Measurements from ENCODE around the gene MTARC2.
A peak's percentile ranks its signal among the peaks of the same experiment; 100 is the strongest.
"Not testable (repeated sequence)": the region's sequence is repeated elsewhere in the genome, so short reads cannot be mapped to it uniquely, and the experiment has no call there.

Gene MTARC2

GRCh38 chr1:220708936-220709801 lies 39.0 kb upstream of the MTARC2 start:
- Histone ChIP-seq H3K36me3 (ENCODE audit: control insufficient read depth in 1 of 2, insufficient read depth in 2 of 2, low read length in 2 of 2) (no peaks in the 10 kb centered on the region), H3K9me3 (ENCODE audit: control insufficient read depth in 1 of 2, low read length in 2 of 2) (no peaks in the 10 kb centered on the region), H3K4me3 (ENCODE audit: low read depth in 1 of 2, low read length in 2 of 2) (no peak overlapping the region), H3K27ac (ENCODE audit: low read length) (no peak overlapping the region), H3K27me3 (ENCODE audit: low read depth, low read length) (no peaks in the 10 kb centered on the region), H3K4me1 (ENCODE audit: control insufficient read depth in 1 of 2, insufficient read depth in 2 of 2, low read length in 2 of 2) (no peaks in the 10 kb centered on the region)

DNA sequence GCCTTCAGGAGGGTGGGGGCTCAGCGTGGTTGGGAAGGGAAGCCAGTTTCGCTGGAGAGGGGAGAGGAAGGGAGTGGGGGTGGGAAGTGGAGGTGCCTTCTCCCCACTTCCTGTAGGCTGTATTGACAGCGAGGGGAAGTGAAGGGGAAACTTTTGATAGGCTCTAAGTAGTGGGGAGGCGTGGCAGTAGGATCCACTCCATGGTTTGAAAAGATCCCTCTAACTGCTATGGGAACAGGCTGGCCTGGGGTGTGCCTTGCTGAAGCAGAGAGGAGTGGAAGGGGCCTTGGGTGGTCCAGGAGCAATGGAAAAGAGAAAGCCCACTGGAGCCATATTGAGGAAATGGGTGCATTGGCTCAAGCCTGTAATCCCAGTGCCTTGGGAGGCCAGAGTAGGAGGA lies 37.8 kb upstream of the MTARC2 start:
- Histone ChIP-seq H3K9me3 (ENCODE audit: control insufficient read depth in 1 of 2, low read length in 2 of 2) (no peaks in the 10 kb centered on the region), H3K27ac (ENCODE audit: low read length) (no peak overlapping the region), H3K4me3 (ENCODE audit: low read depth in 1 of 2, low read length in 2 of 2) (no peak overlapping the region), H3K4me1 (ENCODE audit: control insufficient read depth in 1 of 2, insufficient read depth in 2 of 2, low read length in 2 of 2) (no peaks in the 10 kb centered on the region), H3K27me3 (ENCODE audit: low read depth, low read length) (no peaks in the 10 kb centered on the region), H3K36me3 (ENCODE audit: control insufficient read depth in 1 of 2, insufficient read depth in 2 of 2, low read length in 2 of 2) (no peaks in the 10 kb centered on the region)

- no peaks in the 10 kb centered on the region for H3K36me3 ChIP-seq (ENCODE audit: control insufficient read depth in 1 of 2, insufficient read depth in 2 of 2, low read length in 2 of 2)
- H3K4me3 ChIP-seq (ENCODE audit: low read depth in 1 of 2, low read length in 2 of 2) = no peak overlapping the region
- H3K9me3 ChIP-seq (ENCODE audit: control insufficient read depth in 1 of 2, low read length in 2 of 2) = no peaks in the 10 kb centered on the region
- no peak overlapping the region for H3K27ac ChIP-seq (ENCODE audit: low read length)
- no peaks in the 10 kb centered on the region for H3K4me1 ChIP-seq (ENCODE audit: control insufficient read depth in 1 of 2, insufficient read depth in 2 of 2, low read length in 2 of 2)
- no peaks in the 10 kb centered on the region for H3K27me3 ChIP-seq (ENCODE audit: low read depth, low read length)
These were observed 36.9 kb upstream of the MTARC2 start for GRCh38 chr1:220711056-220711809.

GRCh38 chr1:220715986-220716385 lies 32.1 kb upstream of the MTARC2 start:
- H3K4me1 ChIP-seq (ENCODE audit: control insufficient read depth in 1 of 2, insufficient read depth in 2 of 2, low read length in 2 of 2); H3K27me3 ChIP-seq (ENCODE audit: low read depth, low read length); H3K36me3 ChIP-seq (ENCODE audit: control insufficient read depth in 1 of 2, insufficient read depth in 2 of 2, low read length in 2 of 2); H3K27ac ChIP-seq (ENCODE audit: low read length); H3K9me3 ChIP-seq (ENCODE audit: control insufficient read depth in 1 of 2, low read length in 2 of 2); H3K4me3 ChIP-seq (ENCODE audit: low read depth in 1 of 2, low read length in 2 of 2): not testable (repeated sequence)

- Histone ChIP-seq H3K4me1 (ENCODE audit: control insufficient read depth in 1 of 2, insufficient read depth in 2 of 2, low read length in 2 of 2) (no peaks in the 10 kb centered on the region), H3K4me3 (ENCODE audit: low read depth in 1 of 2, low read length in 2 of 2) (no peak overlapping the region), H3K27ac (ENCODE audit: low read length) (no peak overlapping the region), H3K9me3 (ENCODE audit: control insufficient read depth in 1 of 2, low read length in 2 of 2) (no peaks in the 10 kb centered on the region), H3K27me3 (ENCODE audit: low read depth, low read length) (no peaks in the 10 kb centered on the region), H3K36me3 (ENCODE audit: control insufficient read depth in 1 of 2, insufficient read depth in 2 of 2, low read length in 2 of 2) (no peaks in the 10 kb centered on the region)
These were observed 30.1 kb upstream of the MTARC2 start for GRCh38 chr1:220717800-220718640.

DNA sequence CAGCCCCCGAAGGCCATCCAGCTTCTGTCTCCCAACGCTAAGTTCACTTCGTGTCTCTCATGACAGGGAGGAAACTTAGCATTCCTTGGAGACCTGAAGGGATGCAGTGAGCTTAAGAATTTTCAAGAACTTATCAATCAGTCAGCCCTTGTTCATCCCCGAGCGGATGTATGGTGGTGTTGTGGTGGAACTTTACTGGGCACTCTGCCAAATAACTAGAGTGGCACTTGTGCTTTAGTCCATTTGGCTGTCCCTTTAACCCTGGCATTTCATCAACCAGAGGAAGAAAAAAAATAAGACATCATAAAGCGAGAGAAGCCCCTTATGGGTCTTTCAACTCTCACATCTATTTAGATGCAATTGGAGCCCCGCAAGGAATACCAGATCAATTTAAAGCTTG lies 26.9 kb upstream of the MTARC2 start:
- H3K36me3 ChIP-seq (ENCODE audit: control insufficient read depth in 1 of 2, insufficient read depth in 2 of 2, low read length in 2 of 2); H3K4me3 ChIP-seq (ENCODE audit: low read depth in 1 of 2, low read length in 2 of 2); H3K4me1 ChIP-seq (ENCODE audit: control insufficient read depth in 1 of 2, insufficient read depth in 2 of 2, low read length in 2 of 2); H3K9me3 ChIP-seq (ENCODE audit: control insufficient read depth in 1 of 2, low read length in 2 of 2); H3K27ac ChIP-seq (ENCODE audit: low read length); H3K27me3 ChIP-seq (ENCODE audit: low read depth, low read length): not testable (repeated sequence)

GRCh38 chr1:220726634-220727033 lies 21.5 kb upstream of the MTARC2 start:
- H3K9me3 ChIP-seq (ENCODE audit: control insufficient read depth in 1 of 2, low read length in 2 of 2) = no peaks in the 10 kb centered on the region
- no peaks in the 10 kb centered on the region for H3K4me1 ChIP-seq (ENCODE audit: control insufficient read depth in 1 of 2, insufficient read depth in 2 of 2, low read length in 2 of 2)
- no peaks in the 10 kb centered on the region for H3K27me3 ChIP-seq (ENCODE audit: low read depth, low read length)
- H3K4me3 ChIP-seq (ENCODE audit: low read depth in 1 of 2, low read length in 2 of 2) = no peak overlapping the region
- H3K27ac ChIP-seq (ENCODE audit: low read length) = no peak overlapping the region
- H3K36me3 ChIP-seq (ENCODE audit: control insufficient read depth in 1 of 2, insufficient read depth in 2 of 2, low read length in 2 of 2) = no peaks in the 10 kb centered on the region

DNA sequence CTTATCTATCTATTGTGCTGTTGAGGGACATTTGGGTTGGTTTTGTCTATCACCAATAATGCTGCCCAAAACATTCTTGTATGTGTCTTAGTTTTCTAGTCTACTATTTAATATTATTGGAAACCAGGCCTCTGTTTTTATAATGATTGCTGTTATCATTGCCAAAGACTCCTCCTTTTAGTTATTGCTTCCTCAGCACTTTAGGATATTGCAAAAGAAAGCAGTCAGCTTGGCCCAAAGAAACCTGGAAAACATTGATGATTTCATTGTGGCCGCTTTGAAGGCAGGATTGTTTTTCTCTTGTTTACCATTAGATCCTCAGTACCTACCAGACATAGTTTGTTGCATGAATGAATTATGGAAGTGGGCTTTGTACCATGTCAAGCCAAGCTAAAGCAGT lies 20.6 kb upstream of the MTARC2 start:
- H3K27ac ChIP-seq (ENCODE audit: low read length) = no peak overlapping the region
- no peaks in the 10 kb centered on the region for H3K27me3 ChIP-seq (ENCODE audit: low read depth, low read length)
- H3K4me1 ChIP-seq (ENCODE audit: control insufficient read depth in 1 of 2, insufficient read depth in 2 of 2, low read length in 2 of 2) = peaks cover 0 to 2% of the 10 kb centered on the region in 2 donors
- H3K4me3 ChIP-seq (ENCODE audit: low read depth in 1 of 2, low read length in 2 of 2) = no peak overlapping the region
- H3K9me3 ChIP-seq (ENCODE audit: control insufficient read depth in 1 of 2, low read length in 2 of 2) = no peaks in the 10 kb centered on the region
- no peaks in the 10 kb centered on the region for H3K36me3 ChIP-seq (ENCODE audit: control insufficient read depth in 1 of 2, insufficient read depth in 2 of 2, low read length in 2 of 2)

DNA sequence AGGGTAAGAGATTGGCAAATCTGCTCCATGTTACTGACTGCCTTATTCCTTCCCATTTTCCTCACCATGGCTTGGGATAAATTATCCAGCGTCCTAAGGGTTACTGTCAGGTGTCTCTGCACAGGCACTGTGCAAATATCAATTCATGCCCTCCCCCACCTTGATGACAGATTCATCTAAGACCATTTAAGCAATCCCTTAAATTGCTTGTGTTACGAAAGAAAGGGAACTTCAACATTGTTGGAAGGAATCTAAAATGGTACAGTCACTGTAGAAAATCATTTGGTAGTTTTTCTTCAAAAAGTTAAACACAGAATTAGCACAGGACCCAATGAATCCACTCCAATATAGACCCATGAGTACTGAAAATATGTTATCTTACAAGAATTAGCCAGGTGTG lies 17.6 kb upstream of the MTARC2 start:
- Histone ChIP-seq H3K4me1 (ENCODE audit: control insufficient read depth in 1 of 2, insufficient read depth in 2 of 2, low read length in 2 of 2) (peaks cover 0 to 6% of the 10 kb centered on the region in 2 donors), H3K9me3 (ENCODE audit: control insufficient read depth in 1 of 2, low read length in 2 of 2) (no peaks in the 10 kb centered on the region), H3K4me3 (ENCODE audit: low read depth in 1 of 2, low read length in 2 of 2) (no peak overlapping the region), H3K36me3 (ENCODE audit: control insufficient read depth in 1 of 2, insufficient read depth in 2 of 2, low read length in 2 of 2) (no peaks in the 10 kb centered on the region), H3K27ac (ENCODE audit: low read length) (no peak overlapping the region), H3K27me3 (ENCODE audit: low read depth, low read length) (no peaks in the 10 kb centered on the region)

DNA sequence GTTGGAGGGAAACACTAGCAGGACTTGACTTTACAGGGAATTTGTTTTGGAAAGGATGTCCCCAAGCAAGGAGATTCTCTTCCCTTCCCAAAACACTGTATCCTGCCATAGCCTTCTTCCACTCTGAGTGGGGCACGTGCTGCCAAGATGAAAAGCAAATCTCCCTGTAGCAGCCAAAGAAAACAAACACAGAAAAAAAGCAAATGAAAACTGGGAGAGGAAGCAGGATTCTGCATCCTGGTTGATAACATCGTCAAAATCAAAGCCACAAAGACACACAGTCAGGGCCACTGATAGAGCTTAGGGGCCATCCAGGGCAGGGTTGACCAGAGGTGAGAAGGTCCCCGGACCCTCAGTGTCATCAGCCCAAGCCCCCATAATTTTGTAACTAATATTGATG lies 16.0 kb upstream of the MTARC2 start:
- no peaks in the 10 kb centered on the region for H3K9me3 ChIP-seq (ENCODE audit: control insufficient read depth in 1 of 2, low read length in 2 of 2)
- no peaks in the 10 kb centered on the region for H3K27me3 ChIP-seq (ENCODE audit: low read depth, low read length)
- no peaks in the 10 kb centered on the region for H3K36me3 ChIP-seq (ENCODE audit: control insufficient read depth in 1 of 2, insufficient read depth in 2 of 2, low read length in 2 of 2)
- H3K27ac ChIP-seq (ENCODE audit: low read length) = peak overlapping the region; percentile 70
- H3K4me3 ChIP-seq (ENCODE audit: low read depth in 1 of 2, low read length in 2 of 2) = no peak overlapping the region
- H3K4me1 ChIP-seq (ENCODE audit: control insufficient read depth in 1 of 2, insufficient read depth in 2 of 2, low read length in 2 of 2) = peaks cover 0 to 6% of the 10 kb centered on the region in 2 donors

DNA sequence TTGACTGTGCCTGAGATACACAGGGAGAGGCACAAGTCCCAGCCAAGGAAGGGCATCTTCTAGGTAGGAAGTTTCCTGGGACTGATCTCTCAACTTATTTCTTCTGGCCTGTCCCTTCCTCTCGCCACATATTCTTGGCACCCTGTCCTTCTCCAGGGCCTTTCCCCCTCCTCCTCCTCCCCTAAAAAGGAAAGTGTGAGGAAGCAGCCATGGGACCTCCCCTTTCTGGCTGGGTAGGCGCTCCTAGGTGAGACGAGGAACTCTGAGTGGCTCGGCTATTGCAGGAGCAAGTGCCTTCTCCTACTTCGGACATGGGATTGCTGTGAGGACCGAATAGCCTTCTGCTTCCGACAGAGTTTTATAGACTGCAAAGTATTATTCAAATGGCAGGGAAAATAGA lies 15.5 kb upstream of the MTARC2 start:
- H3K27ac ChIP-seq (ENCODE audit: low read length) = peak overlapping the region; percentile 70
- H3K9me3 ChIP-seq (ENCODE audit: control insufficient read depth in 1 of 2, low read length in 2 of 2) = no peaks in the 10 kb centered on the region
- H3K4me1 ChIP-seq (ENCODE audit: control insufficient read depth in 1 of 2, insufficient read depth in 2 of 2, low read length in 2 of 2) = peaks cover 0 to 6% of the 10 kb centered on the region in 2 donors
- H3K27me3 ChIP-seq (ENCODE audit: low read depth, low read length) = no peaks in the 10 kb centered on the region
- H3K4me3 ChIP-seq (ENCODE audit: low read depth in 1 of 2, low read length in 2 of 2) = peak overlapping the region; percentile 40 to 55
- H3K36me3 ChIP-seq (ENCODE audit: control insufficient read depth in 1 of 2, insufficient read depth in 2 of 2, low read length in 2 of 2) = no peaks in the 10 kb centered on the region

Measured in muscle layer of duodenum (tissue), 2 donors.